Ectodermal cell (in vitro differentiated cells): ENCODE measurements around the gene CCDC69.

Experiments
- H3K27ac ChIP-seq: 2 replicates; pipeline ENCODE4 v1.7.0; 2013; ENCODE audit warnings: mild to moderate bottlenecking, low read depth, low read length; ENCODE audit not compliant: insufficient read depth, poor library complexity, severe bottlenecking
- H3K27me3 ChIP-seq: 2 replicates; pipeline ENCODE4 v1.7.0; 2013; ENCODE audit warnings: mild to moderate bottlenecking, low read length; ENCODE audit not compliant: insufficient read depth, control insufficient read depth, poor library complexity, severe bottlenecking
- H3K36me3 ChIP-seq: one replicate; pipeline ENCODE4 v1.7.0; 2013; ENCODE audit warnings: low read length; ENCODE audit not compliant: control insufficient read depth, insufficient read depth
- H3K4me1 ChIP-seq: one replicate; pipeline ENCODE4 v1.7.0; 2013; ENCODE audit warnings: low read length; ENCODE audit not compliant: control insufficient read depth, insufficient read depth
- H3K4me3 ChIP-seq: 2 replicates; pipeline ENCODE4 v1.7.0; 2013; ENCODE audit warnings: low read depth, low read length, control low read depth; ENCODE audit not compliant: insufficient read depth
- H3K9me3 ChIP-seq: 2 replicates; pipeline ENCODE4 v1.7.0; 2013; ENCODE audit warnings: mild to moderate bottlenecking, low read length, moderate library complexity; ENCODE audit not compliant: control insufficient read depth
- WGBS, 2 experiments: methylation state at CpG; one replicate each; pipeline ENCODE4 v1.1.7; 2013; ENCODE audit warnings: missing lambda C conversion rate in 2 of 2; 5-methylcytosine and 5-hydroxymethylcytosine counted together

CCDC69 gene

GRCh38 chr5:151168602-151169344 lies 55.1 kb downstream of the CCDC69 start:
- H3K27me3 ChIP-seq = no peaks in the 10 kb centered on the region
- no peaks in the 10 kb centered on the region for H3K9me3 ChIP-seq
- WGBS, 2 experiments = 83 to 85% methylated on average over 9 to 10 of the region's 10 CpGs
- no peaks in the 10 kb centered on the region for H3K36me3 ChIP-seq
- H3K27ac ChIP-seq = no peak overlapping the region
- no peaks in the 10 kb centered on the region for H3K4me1 ChIP-seq
- H3K4me3 ChIP-seq = no peak overlapping the region

- Histone ChIP-seq H3K27me3 (no peaks in the 10 kb centered on the region), H3K4me1 (no peaks in the 10 kb centered on the region), H3K36me3 (no peaks in the 10 kb centered on the region), H3K9me3 (no peaks in the 10 kb centered on the region), H3K27ac (no peak overlapping the region), H3K4me3 (no peak overlapping the region)
- 94% methylated on average over 9 of the region's 9 CpGs for WGBS, 2 experiments
Measured at GRCh38 chr5:151167022-151167421, 56.9 kb downstream of the CCDC69 start.

- no peak overlapping the region for H3K27ac ChIP-seq
- no peaks in the 10 kb centered on the region for H3K4me1 ChIP-seq
- 63 to 69% methylated on average over 8 of the region's 8 CpGs for WGBS, 2 experiments
Measured at GRCh38 chr5:151164687-151165392, 59.1 kb downstream of the CCDC69 start.

GRCh38 chr5:151162776-151163175 lies 61.1 kb downstream of the CCDC69 start:
- 81 to 88% methylated on average over 1 of the region's 1 CpG for WGBS, 2 experiments
- no peak overlapping the region for H3K4me3 ChIP-seq
- H3K4me1 ChIP-seq = peaks cover 8% of the 10 kb centered on the region
- H3K36me3 ChIP-seq = no peaks in the 10 kb centered on the region
- no peaks in the 10 kb centered on the region for H3K9me3 ChIP-seq
- peaks cover 7% of the 10 kb centered on the region for H3K27me3 ChIP-seq
- no peak overlapping the region for H3K27ac ChIP-seq

More at GRCh38 chr5:151164687-151165392, 59.1 kb downstream of the CCDC69 start:
- H3K9me3 ChIP-seq = no peaks in the 10 kb centered on the region
- H3K36me3 ChIP-seq = no peaks in the 10 kb centered on the region
- no peak overlapping the region for H3K4me3 ChIP-seq
- no peaks in the 10 kb centered on the region for H3K27me3 ChIP-seq

GRCh38 chr5:151159649-151160373 lies 64.1 kb downstream of the CCDC69 start:
- no peak overlapping the region for H3K27ac ChIP-seq
- 89 to 93% methylated on average over 7 to 9 of the region's 9 CpGs for WGBS, 2 experiments
- no peaks in the 10 kb centered on the region for H3K9me3 ChIP-seq
- H3K4me1 ChIP-seq = peaks cover 20% of the 10 kb centered on the region
- H3K36me3 ChIP-seq = no peaks in the 10 kb centered on the region
- no peak overlapping the region for H3K4me3 ChIP-seq
- H3K27me3 ChIP-seq = peaks cover 7% of the 10 kb centered on the region

GRCh38 chr5:151158287-151158661 lies 65.6 kb downstream of the CCDC69 start:
- no peaks in the 10 kb centered on the region for H3K9me3 ChIP-seq
- WGBS, 2 experiments = 15 to 19% methylated on average over 6 of the region's 6 CpGs
- H3K27ac ChIP-seq = no peak overlapping the region
- H3K36me3 ChIP-seq = no peaks in the 10 kb centered on the region
- H3K4me3 ChIP-seq = peak overlapping the region; percentile 91
- peaks cover 20% of the 10 kb centered on the region for H3K4me1 ChIP-seq
- peaks cover 7% of the 10 kb centered on the region for H3K27me3 ChIP-seq

- Histone ChIP-seq H3K4me1 (peaks cover 20% of the 10 kb centered on the region), H3K27me3 (peaks cover 7% of the 10 kb centered on the region), H3K27ac (no peak within 1 kb of the TSS), H3K9me3 (no peaks in the 10 kb centered on the region), H3K4me3 (peak within 1 kb of the TSS; percentile 91), H3K36me3 (no peaks in the 10 kb centered on the region)
- 1% methylated on average over 60 of the region's 60 CpGs for WGBS, 2 experiments
Measured at GRCh38 chr5:151157426-151158286, 66.2 kb downstream of the CCDC69 start, which contains the start of gene ANXA6. Gene ANXA6 (minus strand): TSS chr5:151157779. CDS start chr5:151147901, 9,878 bp downstream.

- Histone ChIP-seq H3K4me3 (peak overlapping the region; percentile 91), H3K9me3 (no peaks in the 10 kb centered on the region), H3K4me1 (peaks cover 20% of the 10 kb centered on the region), H3K27me3 (peaks cover 7% of the 10 kb centered on the region), H3K36me3 (no peaks in the 10 kb centered on the region), H3K27ac (no peak overlapping the region)
- 22 to 25% methylated on average over 20 of the region's 20 CpGs for WGBS, 2 experiments
Measured at GRCh38 chr5:151156507-151157420, 67.1 kb downstream of the CCDC69 start.
